OCI-LY7 (cell line): Measurements from ENCODE around the gene PDSS2. TPM values are rescaled to one million over a fixed set of nuclear protein-coding genes. Genes with fewer than 3 reads are reported as not detected.

ENCODE experiments used
- BruUV-seq: library from RNA; stranded (reverse); fragments of 400-500 nt; replicated peaks from 2 replicates; lab custom pipeline; 2021; lab: Mats Ljungman, UMichigan
- CTCF ChIA-PET: fragments of 300-600 bp; sonication (Branson Sonifier 250); formaldehyde crosslinking; loops from one replicate; lab custom pipeline; 2022; ENCODE audit warnings: antibody characterized with exemption; ENCODE audit not compliant: unreplicated experiment; lab: Charles Lee
- POLR2A ChIA-PET: fragments of 300-600 bp; sonication (Branson Sonifier 250); formaldehyde crosslinking; loops from one replicate; lab custom pipeline; 2022; ENCODE audit warnings: antibody characterized with exemption; lab: Charles Lee
- DNase-seq: peaks from one replicate; pipeline ENCODE4 v3.0.0-alpha.2; 2015; ENCODE audit warnings: low spot score
- H2AFZ ChIP-seq: fragments of 200-600 bp; sonication (generic), shearing (Covaris generic); 2 replicates; pipeline ENCODE4 v1.6.1; 2014; ENCODE audit warnings: mild to moderate bottlenecking, antibody characterized with exemption, low read length, moderate library complexity
- H3K27ac ChIP-seq: fragments of 200-600 bp; sonication (generic); 2 replicates; pipeline ENCODE4 v1.5.1; 2014; ENCODE audit warnings: mixed run types, low read depth, mild to moderate bottlenecking, moderate library complexity, low read length, inconsistent platforms; ENCODE audit not compliant: poor library complexity, severe bottlenecking
- H3K36me3 ChIP-seq: fragments of 200-600 bp; sonication (generic); 2 replicates; pipeline ENCODE4 v1.6.1; 2014; ENCODE audit warnings: mild to moderate bottlenecking, antibody characterized with exemption, low read length, moderate library complexity, mixed read lengths; ENCODE audit not compliant: insufficient read depth
- H3K4me1 ChIP-seq: fragments of 200-600 bp; sonication (generic); 2 replicates; pipeline ENCODE4 v1.5.1; 2014; ENCODE audit warnings: mild to moderate bottlenecking, low read length; ENCODE audit not compliant: insufficient read depth, poor library complexity, severe bottlenecking
- H3K4me2 ChIP-seq: fragments of 200-600 bp; sonication (generic); 2 replicates; pipeline ENCODE4 v1.6.1; 2014; ENCODE audit warnings: mild to moderate bottlenecking, low read length
- H3K4me3 ChIP-seq: fragments of 200-600 bp; sonication (generic); 2 replicates; pipeline ENCODE4 v1.5.1; 2014; ENCODE audit warnings: mild to moderate bottlenecking, low read depth, low read length; ENCODE audit not compliant: poor library complexity, severe bottlenecking
- H3K79me2 ChIP-seq: fragments of 200-600 bp; sonication (generic); 2 replicates; pipeline ENCODE4 v1.6.1; 2016; ENCODE audit warnings: low read depth, mild to moderate bottlenecking, low read length, moderate library complexity, mixed read lengths; ENCODE audit not compliant: insufficient read depth
- H3K9me2 ChIP-seq: fragments of 200-600 bp; sonication (generic); 2 replicates; pipeline ENCODE4 v1.6.1; 2016; ENCODE audit warnings: mild to moderate bottlenecking, low read length, mixed read lengths; ENCODE audit not compliant: insufficient read depth
- H3K9me3 ChIP-seq: fragments of 200-600 bp; sonication (generic); 2 replicates; pipeline ENCODE4 v1.6.1; 2014; ENCODE audit warnings: mild to moderate bottlenecking, mixed run types, low read length, mixed read lengths
- H4K20me1 ChIP-seq: fragments of 200-600 bp; sonication (generic); 2 replicates; pipeline ENCODE4 v1.6.1; 2014; ENCODE audit warnings: mild to moderate bottlenecking, antibody characterized with exemption, low read length, moderate library complexity, mixed read lengths; ENCODE audit not compliant: insufficient read depth
- CTCF ChIP-seq: fragments of 200-600 bp; sonication (generic); conservative IDR thresholded peaks from 2 replicates; pipeline ENCODE4 v1.5.1; 2014; ENCODE audit warnings: mild to moderate bottlenecking, antibody characterized with exemption, low read length, moderate library complexity, mixed read lengths
- EZH2phosphoT487 ChIP-seq: fragments of 200-600 bp; sonication (generic); IDR thresholded peaks from 2 replicates; pipeline ENCODE4 v1.6.1; 2018; ENCODE audit warnings: low read depth, borderline replicate concordance, mild to moderate bottlenecking, mixed run types, antibody characterized with exemption, low read length, moderate library complexity, mixed read lengths
- intact Hi-C: fragments of 100-400 bp; cut with micrococcal nuclease; formaldehyde crosslinking; loops from one replicate; pipeline ENCODE4 v1.10.0; 2022; ENCODE audit not compliant: unreplicated experiment
- total RNA-seq, 2 experiments: library from RNA; depleted of rRNA in 1 of 2; stranded (reverse); fragments of >200 nt in 1 of 2; shearing (Covaris generic) in 1 of 2; gene quantifications; 2 replicates each; pipeline ENCODE4 v1.2.3, GENCODE V29; 2014 to 2022

Gene PDSS2
- total RNA-seq, 2 experiments from 2014 or later = 14.7 to 24.9 TPM

DNA sequence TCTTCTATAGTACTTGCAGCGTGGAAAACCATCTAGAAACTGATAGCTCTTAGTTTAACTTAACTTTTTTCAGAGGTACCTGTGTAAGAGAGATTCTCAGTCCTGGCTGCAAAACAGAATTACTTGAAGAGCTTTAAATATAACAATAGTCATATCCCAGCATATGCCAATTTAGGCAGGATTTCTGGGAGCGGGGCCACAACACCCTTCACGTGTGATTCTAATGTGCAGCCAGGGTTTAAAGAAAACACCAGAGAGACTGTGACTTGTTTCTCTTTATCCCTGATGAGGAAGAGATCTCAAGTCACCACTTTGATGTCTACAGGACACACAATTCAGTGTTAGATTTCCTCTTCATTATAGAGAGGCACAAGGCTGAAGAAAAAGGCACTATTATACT, 103.7 kb downstream of the PDSS2 start:
- CTCF ChIA-PET = no interaction called here

DNA sequence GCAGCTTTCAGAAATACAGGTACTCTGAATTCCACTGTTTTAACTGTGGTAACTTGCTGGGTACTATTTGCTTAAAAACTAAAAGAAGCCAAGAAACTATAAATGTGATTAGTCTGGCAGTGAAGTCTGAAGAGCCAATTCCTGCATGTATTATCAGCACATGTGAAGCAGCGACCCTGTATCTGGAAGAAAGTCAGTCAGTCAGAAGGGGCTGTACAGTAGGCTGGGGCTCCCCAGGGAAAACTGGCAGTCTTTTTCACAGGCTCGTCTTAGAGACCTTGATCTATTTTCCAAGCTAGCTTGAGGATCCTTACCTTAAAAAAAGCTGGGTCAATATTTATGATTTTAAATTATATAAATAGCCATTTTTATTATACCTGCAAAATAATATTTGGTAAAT, 104.9 kb downstream of the PDSS2 start:
- ChIA-PET CTCF (no interaction called here), POLR2A (no interaction called here)
- no peaks in the 10 kb centered on the region for H3K36me3 ChIP-seq
- no peak overlapping the region for H3K4me3 ChIP-seq
- BruUV-seq = no TSS peak
- H3K4me1 ChIP-seq = no peaks in the 10 kb centered on the region
- no peak overlapping the region for H3K4me2 ChIP-seq
- H2AFZ ChIP-seq = no peak overlapping the region
- H3K79me2 ChIP-seq = no peaks in the 10 kb centered on the region
- no peak for TF ChIP-seq CTCF
- TF ChIP-seq EZH2phosphoT487 = no peak
- no peak for DNase-seq
- H3K27ac ChIP-seq = no peak overlapping the region
- intact Hi-C loops = no loop called here
- H3K9me2 ChIP-seq = no peaks in the 10 kb centered on the region
- H3K9me3 ChIP-seq = no peaks in the 10 kb centered on the region
- no peaks in the 10 kb centered on the region for H4K20me1 ChIP-seq

More for the DNA sequence above, 103.7 kb downstream of the PDSS2 start:
- Histone ChIP-seq H3K4me3 (no peak overlapping the region), H3K36me3 (no peaks in the 10 kb centered on the region), H3K79me2 (no peaks in the 10 kb centered on the region), H3K27ac (no peak overlapping the region), H4K20me1 (no peaks in the 10 kb centered on the region), H3K9me3 (no peaks in the 10 kb centered on the region), H2AFZ (no peak overlapping the region), H3K4me2 (no peak overlapping the region), H3K4me1 (no peaks in the 10 kb centered on the region), H3K9me2 (no peaks in the 10 kb centered on the region)
- intact Hi-C loops = no loop called here
- POLR2A ChIA-PET = interaction anchor here (1.0 kb wide), 1 partner anchor 14 kb away, joined by 3 read pairs; no protein-coding TSS in a partner anchor
- DNase-seq = no peak
- no peak for TF ChIP-seq EZH2phosphoT487
- no peak for TF ChIP-seq CTCF
- BruUV-seq = no TSS peak

- Histone ChIP-seq H3K9me3 (no peaks in the 10 kb centered on the region), H2AFZ (no peak overlapping the region), H3K4me3 (no peak overlapping the region), H3K27ac (no peak overlapping the region), H3K79me2 (no peaks in the 10 kb centered on the region), H3K36me3 (no peaks in the 10 kb centered on the region), H3K4me1 (no peaks in the 10 kb centered on the region), H3K4me2 (no peak overlapping the region), H3K9me2 (no peaks in the 10 kb centered on the region), H4K20me1 (no peaks in the 10 kb centered on the region)
- ChIA-PET POLR2A (interaction anchor here (0.5 to 1.8 kb wide), 4 partner anchors 13 to 1441 kb away, joined by 3 to 6 read pairs (median 3); no protein-coding TSS in a partner anchor), CTCF (no interaction called here)
- intact Hi-C loops = no loop called here
- BruUV-seq = no TSS peak
- no peak for DNase-seq
- TF ChIP-seq EZH2phosphoT487 (no peak), CTCF (no peak)
Observed at GRCh38 chr6:107353773-107354382, 105.5 kb downstream of the PDSS2 start.
